ENCODE results near the gene SMARCC1.

DNA sequence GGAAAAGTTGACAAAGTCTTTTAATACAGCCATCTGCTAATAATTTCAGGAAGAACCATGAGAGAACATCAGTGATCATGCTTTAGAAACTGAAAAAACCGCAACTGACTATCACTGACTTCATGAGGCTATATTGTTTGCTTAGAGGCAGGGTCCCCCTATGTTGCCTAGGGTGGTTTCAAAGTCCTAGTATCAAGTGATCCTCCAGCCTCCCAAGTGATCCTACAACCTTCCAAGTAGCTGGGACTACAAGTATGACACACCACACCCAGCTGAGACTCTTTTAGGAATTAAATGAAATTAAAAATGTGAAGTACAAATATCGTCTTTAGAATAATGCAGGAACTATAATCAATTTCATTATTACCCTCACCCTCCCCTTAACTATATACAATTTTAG, 144.8 kb downstream of the SMARCC1 start:
- TF ChIP-seq, protein P1, sequence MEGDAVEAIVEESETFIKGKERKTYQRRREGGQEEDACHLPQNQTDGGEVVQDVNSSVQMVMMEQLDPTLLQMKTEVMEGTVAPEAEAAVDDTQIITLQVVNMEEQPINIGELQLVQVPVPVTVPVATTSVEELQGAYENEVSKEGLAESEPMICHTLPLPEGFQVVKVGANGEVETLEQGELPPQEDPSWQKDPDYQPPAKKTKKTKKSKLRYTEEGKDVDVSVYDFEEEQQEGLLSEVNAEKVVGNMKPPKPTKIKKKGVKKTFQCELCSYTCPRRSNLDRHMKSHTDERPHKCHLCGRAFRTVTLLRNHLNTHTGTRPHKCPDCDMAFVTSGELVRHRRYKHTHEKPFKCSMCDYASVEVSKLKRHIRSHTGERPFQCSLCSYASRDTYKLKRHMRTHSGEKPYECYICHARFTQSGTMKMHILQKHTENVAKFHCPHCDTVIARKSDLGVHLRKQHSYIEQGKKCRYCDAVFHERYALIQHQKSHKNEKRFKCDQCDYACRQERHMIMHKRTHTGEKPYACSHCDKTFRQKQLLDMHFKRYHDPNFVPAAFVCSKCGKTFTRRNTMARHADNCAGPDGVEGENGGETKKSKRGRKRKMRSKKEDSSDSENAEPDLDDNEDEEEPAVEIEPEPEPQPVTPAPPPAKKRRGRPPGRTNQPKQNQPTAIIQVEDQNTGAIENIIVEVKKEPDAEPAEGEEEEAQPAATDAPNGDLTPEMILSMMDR (IDR thresholded peaks at IDR 0.05), result no peak
- TF ChIP-seq POLR2A (IDR thresholded peaks at IDR 0.05), result no peak
